Measurements from ENCODE around the gene TSPEAR. TPM values are rescaled to one million over a fixed set of nuclear protein-coding genes. Genes with fewer than 3 reads are reported as not detected.

Gene TSPEAR
- total RNA-seq, 2 experiments from 2014 or later: not detected

DNA sequence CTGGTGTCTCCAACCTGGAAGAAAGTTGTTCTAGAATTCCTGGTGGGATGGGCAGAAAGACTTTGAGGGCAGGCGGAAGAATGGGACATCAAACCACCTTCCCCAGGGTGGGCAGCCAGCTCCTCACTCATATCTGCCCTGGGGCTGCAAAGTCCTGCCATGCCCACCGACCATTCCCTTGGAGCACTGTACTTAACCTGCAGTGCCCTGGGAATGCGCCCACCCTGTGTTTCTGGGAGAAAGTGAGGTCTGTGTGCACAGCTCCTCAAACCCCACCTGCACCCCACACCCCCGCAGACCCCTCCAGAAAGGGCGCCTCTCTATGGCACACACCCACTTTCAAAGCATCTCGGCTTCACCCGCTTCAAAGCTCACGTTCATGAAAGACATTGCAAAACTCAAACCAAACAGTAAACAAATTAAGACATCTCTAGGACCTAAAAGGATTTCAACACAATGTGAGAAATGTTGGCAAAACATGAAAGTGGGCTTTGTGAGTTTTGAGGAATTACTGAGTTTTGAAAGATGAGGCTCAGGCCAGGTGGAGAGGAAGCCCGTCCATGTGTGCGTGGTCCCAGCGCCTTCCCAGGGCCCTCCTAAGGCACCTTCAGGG lies 196.5 kb downstream of the TSPEAR start:
- intact Hi-C loops (cut with micrococcal nuclease; ENCODE audit: unreplicated experiment): no loop called here
- no peak overlapping the region for H3K4me3 ChIP-seq (ENCODE audit: low read depth, low read length, poor library complexity, severe bottlenecking)
- no peak overlapping the region for H3K27ac ChIP-seq (ENCODE audit: low read depth, low read length, poor library complexity, severe bottlenecking)
- H3K79me2 ChIP-seq (ENCODE audit: insufficient read depth, low read depth, low read length): no peaks in the 10 kb centered on the region
- H3K36me3 ChIP-seq (ENCODE audit: insufficient read depth, low read length): no peaks in the 10 kb centered on the region
- DNase-seq (ENCODE audit: low spot score): no peak
- no peaks in the 10 kb centered on the region for H4K20me1 ChIP-seq (ENCODE audit: insufficient read depth, low read length)
- H3K4me1 ChIP-seq (ENCODE audit: insufficient read depth, low read length, poor library complexity, severe bottlenecking): no peaks in the 10 kb centered on the region
- ChIA-PET POLR2A (no interaction called here), CTCF (ENCODE audit: unreplicated experiment) (no interaction called here)
- no peaks in the 10 kb centered on the region for H3K9me2 ChIP-seq (ENCODE audit: insufficient read depth, low read length)
- TF ChIP-seq, protein P1, sequence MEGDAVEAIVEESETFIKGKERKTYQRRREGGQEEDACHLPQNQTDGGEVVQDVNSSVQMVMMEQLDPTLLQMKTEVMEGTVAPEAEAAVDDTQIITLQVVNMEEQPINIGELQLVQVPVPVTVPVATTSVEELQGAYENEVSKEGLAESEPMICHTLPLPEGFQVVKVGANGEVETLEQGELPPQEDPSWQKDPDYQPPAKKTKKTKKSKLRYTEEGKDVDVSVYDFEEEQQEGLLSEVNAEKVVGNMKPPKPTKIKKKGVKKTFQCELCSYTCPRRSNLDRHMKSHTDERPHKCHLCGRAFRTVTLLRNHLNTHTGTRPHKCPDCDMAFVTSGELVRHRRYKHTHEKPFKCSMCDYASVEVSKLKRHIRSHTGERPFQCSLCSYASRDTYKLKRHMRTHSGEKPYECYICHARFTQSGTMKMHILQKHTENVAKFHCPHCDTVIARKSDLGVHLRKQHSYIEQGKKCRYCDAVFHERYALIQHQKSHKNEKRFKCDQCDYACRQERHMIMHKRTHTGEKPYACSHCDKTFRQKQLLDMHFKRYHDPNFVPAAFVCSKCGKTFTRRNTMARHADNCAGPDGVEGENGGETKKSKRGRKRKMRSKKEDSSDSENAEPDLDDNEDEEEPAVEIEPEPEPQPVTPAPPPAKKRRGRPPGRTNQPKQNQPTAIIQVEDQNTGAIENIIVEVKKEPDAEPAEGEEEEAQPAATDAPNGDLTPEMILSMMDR (conservative IDR thresholded peaks at IDR 0.05; ENCODE audit: low read length): no peak
- no peak for TF ChIP-seq EZH2phosphoT487 (IDR thresholded peaks at IDR 0.05; ENCODE audit: borderline replicate concordance, low read depth, low read length)
- no peaks in the 10 kb centered on the region for H3K9me3 ChIP-seq (ENCODE audit: low read length)
- no TSS peak for BruUV-seq (replicated peaks)
- H3K4me2 ChIP-seq (ENCODE audit: low read length): no peak overlapping the region
- H2AFZ ChIP-seq (ENCODE audit: low read length): no peak overlapping the region

DNA sequence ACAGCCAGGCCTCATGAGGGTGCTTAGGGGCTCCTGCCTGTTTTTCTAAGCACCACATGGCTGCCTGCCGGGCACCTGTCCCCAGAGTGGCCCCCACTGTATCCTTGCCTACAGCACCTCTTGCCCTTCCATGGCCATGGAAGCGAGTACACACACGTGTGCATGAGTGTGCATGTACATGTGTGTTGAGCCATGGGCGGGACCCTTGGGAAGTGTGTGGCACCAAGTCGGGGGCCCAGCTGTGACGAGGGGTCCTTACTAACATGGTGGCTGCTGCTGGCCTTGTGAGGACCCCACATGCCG lies 197.2 kb downstream of the TSPEAR start:
- no peaks in the 10 kb centered on the region for H3K9me2 ChIP-seq (ENCODE audit: insufficient read depth, low read length)
- H2AFZ ChIP-seq (ENCODE audit: low read length): no peak overlapping the region
- H3K36me3 ChIP-seq (ENCODE audit: insufficient read depth, low read length): no peaks in the 10 kb centered on the region
- no peak overlapping the region for H3K4me3 ChIP-seq (ENCODE audit: low read depth, low read length, poor library complexity, severe bottlenecking)
- CTCF ChIA-PET (ENCODE audit: unreplicated experiment): no interaction called here
- intact Hi-C loops (cut with micrococcal nuclease; ENCODE audit: unreplicated experiment): no loop called here
- H3K79me2 ChIP-seq (ENCODE audit: insufficient read depth, low read depth, low read length): no peaks in the 10 kb centered on the region
- H3K4me2 ChIP-seq (ENCODE audit: low read length): no peak overlapping the region
- no peaks in the 10 kb centered on the region for H3K9me3 ChIP-seq (ENCODE audit: low read length)
- no peak overlapping the region for H3K27ac ChIP-seq (ENCODE audit: low read depth, low read length, poor library complexity, severe bottlenecking)
- no peaks in the 10 kb centered on the region for H4K20me1 ChIP-seq (ENCODE audit: insufficient read depth, low read length)
- H3K4me1 ChIP-seq (ENCODE audit: insufficient read depth, low read length, poor library complexity, severe bottlenecking): no peaks in the 10 kb centered on the region
- TF ChIP-seq EZH2phosphoT487 (IDR thresholded peaks at IDR 0.05; ENCODE audit: borderline replicate concordance, low read depth, low read length): no peak
- TF ChIP-seq, protein P1 (conservative IDR thresholded peaks at IDR 0.05; ENCODE audit: low read length): no peak
- DNase-seq (ENCODE audit: low spot score): no peak
- POLR2A ChIA-PET: no interaction called here
- BruUV-seq (replicated peaks): no TSS peak

DNA sequence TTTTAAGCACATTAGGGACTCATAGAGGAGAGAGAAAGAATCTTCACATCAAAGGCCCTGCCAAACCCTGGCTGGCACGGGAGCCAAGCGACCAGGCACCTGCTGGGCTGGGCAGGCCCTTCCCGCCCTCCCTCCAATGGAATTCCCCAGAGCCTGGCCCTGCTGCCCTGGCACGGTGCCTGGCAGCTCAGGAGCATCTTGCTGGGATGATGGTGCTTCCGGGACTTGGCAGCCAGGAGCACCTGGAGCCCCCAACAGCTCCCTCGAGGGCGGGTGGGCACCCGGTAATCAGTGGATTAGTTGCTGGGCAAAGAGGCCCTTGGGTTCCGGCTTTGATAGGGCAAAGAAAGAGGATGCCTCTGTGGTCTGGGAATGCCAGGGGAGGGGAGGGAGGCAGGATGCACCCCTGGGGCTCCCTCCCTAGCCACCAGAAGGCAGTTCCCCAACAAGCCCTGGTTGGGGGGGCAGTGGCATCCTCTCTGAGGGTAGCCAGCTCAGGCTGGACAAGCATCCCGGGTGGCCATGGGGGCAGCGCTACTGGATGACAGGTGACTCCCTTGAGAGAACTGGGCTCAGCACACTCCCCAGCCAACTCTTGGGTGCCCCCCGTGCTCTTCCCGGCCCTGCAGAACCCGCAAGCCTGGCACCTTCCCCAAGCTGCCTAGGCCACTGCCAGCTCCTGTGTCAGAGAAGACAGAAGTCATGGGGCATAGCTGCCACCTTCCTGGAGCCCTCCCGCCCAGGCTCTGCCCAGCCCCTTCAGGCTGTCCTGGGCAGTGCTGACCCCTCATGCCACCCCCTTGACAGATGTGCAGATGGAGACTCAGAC lies 197.8 kb downstream of the TSPEAR start:
- CTCF ChIA-PET (ENCODE audit: unreplicated experiment): no interaction called here
- Histone ChIP-seq H3K9me2 (ENCODE audit: insufficient read depth, low read length) (no peaks in the 10 kb centered on the region), H3K4me1 (ENCODE audit: insufficient read depth, low read length, poor library complexity, severe bottlenecking) (no peaks in the 10 kb centered on the region), H3K79me2 (ENCODE audit: insufficient read depth, low read depth, low read length) (no peaks in the 10 kb centered on the region), H3K4me3 (ENCODE audit: low read depth, low read length, poor library complexity, severe bottlenecking) (no peak overlapping the region), H3K4me2 (ENCODE audit: low read length) (no peak overlapping the region), H3K36me3 (ENCODE audit: insufficient read depth, low read length) (no peaks in the 10 kb centered on the region), H2AFZ (ENCODE audit: low read length) (no peak overlapping the region), H3K27ac (ENCODE audit: low read depth, low read length, poor library complexity, severe bottlenecking) (no peak overlapping the region), H3K9me3 (ENCODE audit: low read length) (no peaks in the 10 kb centered on the region), H4K20me1 (ENCODE audit: insufficient read depth, low read length) (no peaks in the 10 kb centered on the region)
- TF ChIP-seq, protein P1 (conservative IDR thresholded peaks at IDR 0.05; ENCODE audit: low read length): no peak
- no peak for TF ChIP-seq EZH2phosphoT487 (IDR thresholded peaks at IDR 0.05; ENCODE audit: borderline replicate concordance, low read depth, low read length)
- DNase-seq (ENCODE audit: low spot score): no peak
- intact Hi-C loops (cut with micrococcal nuclease; ENCODE audit: unreplicated experiment): no loop called here
- BruUV-seq (replicated peaks): no TSS peak
- POLR2A ChIA-PET: no interaction called here

All from OCI-LY7 (cell line).